Osteocyte (in vitro differentiated cells): Measurements from ENCODE around the gene DCAF10. TPM values are rescaled to one million over a fixed set of nuclear protein-coding genes. Genes with fewer than 3 reads are reported as not detected.
A peak's percentile ranks its signal among the peaks of the same experiment; 100 is the strongest.

ENCODE experiments used
- DNase-seq: peaks from one replicate; pipeline ENCODE4 v3.0.0; 2021; ENCODE audit warnings: mixed read lengths; ENCODE audit not compliant: unreplicated experiment; ENCODE audit errors: extremely low spot score
- H3K27ac Mint-ChIP-seq: one replicate; pipeline ENCODE4 v1.8.0; 2021; ENCODE audit warnings: mild to moderate bottlenecking, mixed read lengths; ENCODE audit not compliant: unreplicated experiment
- H3K27me3 Mint-ChIP-seq: one replicate; pipeline ENCODE4 v1.8.0; 2021; ENCODE audit warnings: mixed read lengths; ENCODE audit not compliant: unreplicated experiment
- H3K36me3 Mint-ChIP-seq: one replicate; pipeline ENCODE4 v1.8.0; 2021; ENCODE audit warnings: mixed read lengths; ENCODE audit not compliant: unreplicated experiment
- H3K4me1 Mint-ChIP-seq: one replicate; pipeline ENCODE4 v1.8.0; 2021; ENCODE audit warnings: mixed read lengths; ENCODE audit not compliant: unreplicated experiment
- H3K4me3 Mint-ChIP-seq: one replicate; pipeline ENCODE4 v1.8.0; 2021; ENCODE audit warnings: mild to moderate bottlenecking, moderate library complexity, mixed read lengths; ENCODE audit not compliant: unreplicated experiment
- H3K9me3 Mint-ChIP-seq: one replicate; pipeline ENCODE4 v1.8.0; 2021; ENCODE audit warnings: mixed read lengths; ENCODE audit not compliant: unreplicated experiment
- CTCF ChIP-seq: fragments of 200-600 bp; sonication (generic); IDR thresholded peaks from 2 replicates; pipeline ENCODE4 v1.5.0; 2021; ENCODE audit warnings: antibody characterized with exemption, mild to moderate bottlenecking, moderate library complexity
- total RNA-seq: library from RNA; stranded (reverse); gene quantifications from 2 replicates; pipeline ENCODE4 v1.2.1, GENCODE V29; 2021

The DCAF10 gene
- total RNA-seq, 1 donor from 2014 or later = 27.7 TPM

GRCh38 chr9:37769306-37769705 lies 31.3 kb upstream of the DCAF10 start:
- Mint-ChIP-seq H3K4me3 (no peak overlapping the region), H3K27me3 (no peaks in the 10 kb centered on the region), H3K9me3 (no peaks in the 10 kb centered on the region), H3K4me1 (no peaks in the 10 kb centered on the region), H3K27ac (no peak overlapping the region), H3K36me3 (peaks cover 29% of the 10 kb centered on the region)
- no peak for TF ChIP-seq CTCF
- DNase-seq = no peak

- no peaks in the 10 kb centered on the region for H3K4me1 Mint-ChIP-seq
- H3K36me3 Mint-ChIP-seq = peaks cover 31% of the 10 kb centered on the region
- H3K27me3 Mint-ChIP-seq = no peaks in the 10 kb centered on the region
- H3K9me3 Mint-ChIP-seq = no peaks in the 10 kb centered on the region
- H3K27ac Mint-ChIP-seq = no peak overlapping the region
- H3K4me3 Mint-ChIP-seq = no peak overlapping the region
- DNase-seq = no peak
- no peak for TF ChIP-seq CTCF
Measured at GRCh38 chr9:37769995-37770394, 30.6 kb upstream of the DCAF10 start.

GRCh38 chr9:37775216-37775919 lies 25.2 kb upstream of the DCAF10 start:
- no peak overlapping the region for H3K4me3 Mint-ChIP-seq
- H3K27me3 Mint-ChIP-seq = no peaks in the 10 kb centered on the region
- no peak for TF ChIP-seq CTCF
- H3K9me3 Mint-ChIP-seq = no peaks in the 10 kb centered on the region
- H3K4me1 Mint-ChIP-seq = no peaks in the 10 kb centered on the region
- DNase-seq = no peak
- H3K27ac Mint-ChIP-seq = no peak overlapping the region
- H3K36me3 Mint-ChIP-seq = peaks cover 34% of the 10 kb centered on the region

GRCh38 chr9:37776328-37776727 lies 24.3 kb upstream of the DCAF10 start:
- no peaks in the 10 kb centered on the region for H3K4me1 Mint-ChIP-seq
- TF ChIP-seq CTCF = no peak
- no peak overlapping the region for H3K27ac Mint-ChIP-seq
- H3K4me3 Mint-ChIP-seq = no peak overlapping the region
- no peak for DNase-seq
- H3K9me3 Mint-ChIP-seq = no peaks in the 10 kb centered on the region
- H3K36me3 Mint-ChIP-seq = peaks cover 43% of the 10 kb centered on the region
- no peaks in the 10 kb centered on the region for H3K27me3 Mint-ChIP-seq

- Mint-ChIP-seq H3K36me3 (peaks cover 48% of the 10 kb centered on the region), H3K27ac (peak overlapping the region; percentile 14), H3K27me3 (no peaks in the 10 kb centered on the region), H3K4me3 (no peak overlapping the region), H3K9me3 (no peaks in the 10 kb centered on the region), H3K4me1 (peaks cover 7% of the 10 kb centered on the region)
- DNase-seq = no peak
- TF ChIP-seq CTCF = no peak
Measured at GRCh38 chr9:37778534-37778933, 22.1 kb upstream of the DCAF10 start.
